ENCODE data around the gene GJA4.

Gene GJA4

DNA sequence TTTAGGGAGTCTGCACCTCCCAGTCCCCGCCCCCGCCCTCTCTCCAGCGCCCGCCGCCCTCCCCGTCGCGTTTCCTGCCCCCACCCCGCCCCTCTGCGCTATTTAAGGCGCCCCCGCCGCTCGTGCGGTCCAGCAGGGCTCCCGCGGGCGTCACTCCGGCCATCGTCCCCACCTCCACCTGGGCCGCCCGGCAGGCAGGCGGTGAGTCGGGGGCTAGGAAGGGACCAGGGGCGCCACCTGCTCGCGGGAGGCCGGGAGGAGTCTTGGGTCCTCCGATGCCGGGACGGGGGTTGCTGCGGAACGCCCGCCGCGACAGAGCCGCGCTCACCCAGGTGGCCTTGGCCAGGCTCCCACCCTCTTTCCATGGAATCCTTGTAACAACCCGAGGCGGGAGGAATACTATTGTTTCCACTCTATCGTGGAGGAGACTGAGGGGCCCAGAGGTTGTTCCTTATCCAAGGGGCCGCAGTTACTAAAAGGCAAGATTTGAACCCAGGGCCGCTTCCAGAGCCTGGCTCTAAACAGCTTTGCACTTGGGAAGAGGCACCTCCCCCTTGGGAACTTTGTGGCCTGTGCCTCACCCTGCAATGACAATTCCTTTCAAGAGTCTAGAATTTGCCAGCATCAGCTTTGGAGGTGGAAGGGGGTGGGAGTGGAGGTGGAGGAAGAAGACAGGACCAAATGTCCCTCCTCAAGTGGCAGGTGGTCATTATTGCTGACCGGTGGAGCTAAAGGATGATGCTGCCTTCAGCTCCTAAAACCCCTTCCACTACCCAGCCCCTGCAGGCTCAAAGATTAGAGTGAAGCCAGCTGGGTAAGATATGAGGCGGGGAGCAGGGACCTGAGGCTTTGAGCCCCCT lies at the start of gene GJA4:
Gene GJA4, plus strand, starts transcription at position 132 of the 860 bp plus-strand sequence. CDS start 1,215 bp downstream, outside the sequence.
- DNase-seq = no peak

DNA sequence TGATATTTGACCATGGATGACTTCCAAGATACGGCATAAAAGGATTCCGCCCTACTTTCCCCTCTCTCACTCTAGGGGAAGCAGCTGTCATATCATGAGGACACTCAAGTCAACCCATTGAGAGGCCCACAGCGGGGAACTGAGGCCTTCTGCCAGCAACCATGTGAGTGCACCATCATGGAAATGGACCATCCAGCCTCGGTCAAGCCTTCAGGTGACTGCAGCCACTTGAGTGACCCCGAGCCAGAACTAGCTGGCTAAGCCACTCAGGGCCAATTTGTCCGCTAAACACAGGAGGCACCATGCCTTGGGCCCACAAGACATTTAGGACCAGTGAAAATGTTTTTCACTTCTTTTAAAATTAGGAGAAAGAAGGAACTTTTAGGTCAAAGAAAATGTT lies 49.0 kb upstream of the GJA4 start:
- no peak for DNase-seq

DNA sequence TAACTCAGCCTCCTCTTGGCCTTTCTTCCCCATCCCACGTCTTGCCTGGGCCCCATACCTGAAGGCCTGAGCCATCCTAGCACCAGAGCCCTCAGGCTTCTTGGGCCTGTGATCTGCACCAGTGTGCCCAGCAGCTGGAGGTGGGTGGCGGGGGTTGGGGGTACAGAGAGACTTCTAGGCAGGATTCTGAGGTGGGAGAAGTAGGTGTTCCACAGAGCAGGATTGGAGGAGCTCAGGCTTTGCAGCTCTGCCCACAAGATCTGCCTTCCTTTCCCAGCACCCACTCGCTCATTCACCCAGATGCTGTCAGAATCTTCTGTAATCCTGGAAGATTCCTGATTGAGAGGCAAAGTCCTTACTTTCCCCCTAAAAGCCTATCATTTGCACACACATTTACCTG lies 47.9 kb upstream of the GJA4 start:
- no peak for DNase-seq

DNA sequence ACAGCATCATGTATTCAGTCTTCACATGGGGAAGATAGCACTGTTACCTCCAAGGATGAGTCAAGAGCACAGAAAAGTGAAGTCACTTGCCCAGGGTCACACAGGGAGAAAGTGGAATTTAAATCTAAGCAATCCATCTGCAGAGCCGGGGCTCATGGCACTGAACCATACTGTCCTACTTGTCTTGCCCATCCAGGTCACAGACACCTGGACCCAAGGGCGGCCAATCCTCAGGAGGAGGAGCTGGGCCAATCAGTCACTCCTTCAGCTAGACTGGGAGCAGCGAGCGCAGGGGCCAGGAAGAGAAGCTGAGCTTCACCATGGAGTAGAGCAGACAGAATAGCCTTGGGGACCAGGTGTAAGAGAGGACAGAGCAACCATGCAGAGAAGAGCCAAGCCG lies 47.1 kb upstream of the GJA4 start:
- no peak for DNase-seq

DNA sequence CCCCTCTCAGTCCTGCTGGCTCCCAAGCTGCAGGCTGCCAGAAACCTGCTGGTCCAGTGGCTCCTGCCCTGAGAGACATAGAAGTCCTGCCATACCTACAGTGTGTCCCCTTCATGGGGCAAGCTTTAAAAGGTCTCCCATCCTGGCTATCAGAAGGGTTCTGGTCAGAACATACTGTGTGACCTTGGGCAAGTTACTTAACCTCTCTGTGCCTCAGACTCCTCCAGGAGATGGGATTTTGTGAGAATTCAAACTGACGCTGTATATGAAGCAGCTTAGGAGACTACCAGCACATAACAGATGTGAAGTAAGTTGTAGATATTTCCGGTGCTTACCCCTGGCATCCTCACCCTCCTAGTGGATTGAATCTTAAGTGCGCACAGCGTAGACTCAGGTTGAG lies 46.7 kb upstream of the GJA4 start:
- DNase-seq = no peak

DNA sequence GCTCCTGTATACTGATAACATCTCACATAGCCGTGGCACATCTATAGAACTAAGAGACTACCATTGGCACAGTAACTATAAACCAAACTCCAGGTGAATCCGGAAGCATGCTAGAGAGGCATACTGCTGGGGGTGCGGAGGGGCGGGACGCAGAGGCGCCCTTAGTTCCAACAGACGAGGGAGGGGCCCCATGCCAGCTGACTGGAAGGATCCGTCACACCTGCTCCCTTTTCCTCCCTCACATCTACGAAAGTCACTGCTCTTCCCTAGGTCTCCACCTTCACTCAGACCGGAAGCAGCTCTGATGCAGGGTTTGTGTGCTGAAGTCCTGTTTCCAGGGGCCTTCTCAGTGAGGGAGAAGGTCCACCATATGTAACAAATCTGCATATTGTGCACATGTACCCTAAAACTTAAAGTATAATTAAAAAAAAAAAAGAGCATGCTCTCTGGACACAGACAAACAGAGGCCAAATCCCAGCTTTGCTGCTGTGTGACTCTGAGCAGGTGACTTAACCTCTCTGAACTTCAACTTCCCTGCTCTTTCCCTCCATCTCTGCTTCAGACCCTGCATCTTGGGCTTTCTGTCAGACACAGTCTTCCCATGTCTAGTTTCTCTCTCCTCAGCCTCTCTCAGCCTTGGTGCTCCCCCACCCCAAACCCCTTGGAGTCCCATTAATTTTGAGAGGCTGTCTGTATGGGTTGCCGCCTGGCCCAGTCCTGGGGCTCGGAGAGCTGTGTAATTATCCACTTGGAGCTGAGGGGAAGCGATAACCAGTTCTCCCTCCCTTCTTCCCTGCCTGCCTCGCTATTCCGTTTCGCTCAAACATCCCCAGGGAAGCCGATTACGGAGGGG lies 45.8 kb upstream of the GJA4 start:
- no peak for DNase-seq

DNA sequence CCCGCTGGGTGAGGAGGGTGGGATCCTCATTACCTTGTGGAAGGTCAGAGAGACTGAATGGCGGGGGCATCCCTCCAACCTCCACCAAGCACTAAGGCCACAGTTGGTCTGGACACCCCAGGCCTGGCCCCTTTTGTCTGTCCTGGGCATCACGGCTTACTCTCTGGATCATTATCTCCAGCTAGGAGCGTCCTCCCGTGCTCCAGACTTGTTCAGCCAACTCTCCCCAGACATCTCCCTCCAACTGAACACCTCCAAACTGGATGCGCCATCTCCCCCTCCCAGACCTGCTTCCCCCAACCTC lies 45.2 kb upstream of the GJA4 start:
- no peak for DNase-seq

DNA sequence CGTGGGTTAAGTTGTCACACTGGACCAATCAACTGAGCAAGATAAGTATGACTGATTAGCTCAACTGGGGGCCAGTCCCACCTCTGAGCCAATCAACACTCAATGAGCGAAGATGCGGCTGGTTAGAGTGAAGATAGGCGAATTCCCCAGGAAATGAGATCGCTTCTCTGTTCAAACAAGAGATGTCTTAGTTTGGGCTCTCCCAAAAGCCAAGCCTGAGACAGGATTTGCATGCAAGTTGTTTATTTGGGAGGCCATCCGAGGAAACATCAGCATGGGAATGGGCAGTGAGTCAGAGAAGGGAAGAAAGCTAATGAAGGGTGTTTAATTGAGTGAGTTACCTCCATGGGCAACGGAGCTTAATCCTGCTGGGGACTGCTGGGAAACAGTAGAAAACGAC lies 42.8 kb upstream of the GJA4 start:
- no peak for DNase-seq

DNA sequence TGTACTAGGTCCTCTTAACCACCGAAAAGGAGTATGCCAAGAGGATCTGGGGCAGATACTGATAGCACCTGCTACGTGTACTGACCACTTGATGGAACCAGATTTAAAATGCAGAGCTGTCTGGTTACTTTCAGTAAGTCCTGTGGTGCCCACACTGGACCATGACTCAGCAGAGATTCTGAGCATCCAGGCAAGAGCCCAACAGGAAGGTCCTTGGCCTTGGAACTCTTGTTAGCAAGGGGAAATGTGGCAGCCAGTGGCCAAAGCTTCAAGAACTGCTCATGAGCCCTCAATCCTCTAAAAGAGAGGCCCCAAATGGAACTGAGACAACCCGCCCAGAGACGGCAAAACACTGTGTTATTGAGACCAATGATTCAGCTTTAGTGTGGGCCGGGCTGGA lies 42.2 kb upstream of the GJA4 start:
- DNase-seq = no peak

DNA sequence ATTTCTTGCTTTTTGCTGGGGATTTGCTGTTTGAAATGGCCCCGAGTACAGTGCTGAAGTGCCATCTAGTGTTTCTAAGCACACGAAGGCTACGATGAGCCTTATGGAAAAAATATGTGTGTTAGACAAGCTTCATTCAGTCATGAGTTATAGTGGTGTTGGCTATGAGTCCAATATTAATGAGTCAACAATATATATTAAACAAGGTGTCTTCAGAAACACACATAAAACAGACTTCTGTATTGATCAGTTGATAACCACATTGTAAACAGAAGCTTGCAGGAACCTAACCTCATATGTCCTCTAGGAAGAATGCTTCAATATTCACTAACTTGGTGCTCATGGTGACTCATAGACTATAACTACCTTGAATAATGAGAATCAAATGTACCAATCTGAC lies 39.6 kb upstream of the GJA4 start:
- no peak for DNase-seq

DNA sequence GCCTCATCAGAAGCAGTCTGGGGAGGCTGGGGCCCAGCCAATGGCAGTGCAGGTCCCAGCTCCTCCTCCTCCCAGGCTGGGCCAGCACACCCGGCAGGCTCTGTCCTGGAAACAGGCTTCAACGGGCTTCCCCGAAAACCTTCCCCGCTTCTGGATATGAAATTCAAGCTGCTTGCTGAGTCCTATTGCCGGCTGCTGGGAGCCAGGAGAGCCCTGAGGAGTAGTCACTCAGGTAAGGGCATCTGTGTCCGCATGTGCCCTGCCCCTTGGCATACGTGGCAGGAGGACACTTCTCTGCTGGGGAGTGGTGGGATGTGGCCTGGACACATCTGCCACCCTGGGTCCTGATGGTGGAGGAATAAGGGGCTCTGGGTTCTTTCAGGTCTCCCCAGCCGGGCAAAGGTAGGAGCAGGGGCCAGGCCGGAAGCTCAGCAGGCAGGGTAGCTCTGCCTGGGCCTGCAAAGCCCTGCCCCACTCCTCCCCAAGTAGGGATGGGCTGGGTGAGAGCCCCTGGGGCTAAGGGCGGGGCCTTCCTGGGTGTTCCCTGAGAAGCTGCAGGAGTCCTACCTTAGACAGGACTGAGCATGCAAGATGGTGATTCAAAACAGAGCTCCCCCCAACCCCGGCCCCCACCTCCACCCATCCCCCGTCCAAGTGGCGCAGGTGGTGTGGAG lies 37.7 kb upstream of the GJA4 start, which contains the start of gene GJB5:
Gene GJB5, plus strand, starts transcription at position 84 of the 674 bp plus-strand sequence. CDS start 2,284 bp downstream, outside the sequence.
- no peak for DNase-seq

DNA sequence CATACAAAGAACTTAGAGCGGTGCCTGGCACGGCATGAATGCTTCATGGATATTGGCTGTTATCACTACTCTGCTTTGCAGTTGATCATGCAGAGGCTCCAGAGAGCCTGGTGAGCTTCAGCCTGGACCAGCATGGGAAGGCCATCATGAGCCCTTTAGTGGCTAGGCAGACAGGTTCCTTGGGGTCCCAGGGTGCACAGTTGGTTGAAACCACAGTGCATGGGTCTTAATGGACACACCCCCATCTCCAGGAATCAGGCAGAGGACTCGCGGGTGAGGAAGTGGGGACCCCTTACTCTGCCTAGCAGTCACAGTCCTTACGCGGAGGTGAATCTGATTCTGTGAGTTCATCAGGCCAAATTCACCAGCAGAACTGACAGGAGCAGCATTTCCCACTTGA lies 36.8 kb upstream of the GJA4 start:
- DNase-seq = no peak

DNA sequence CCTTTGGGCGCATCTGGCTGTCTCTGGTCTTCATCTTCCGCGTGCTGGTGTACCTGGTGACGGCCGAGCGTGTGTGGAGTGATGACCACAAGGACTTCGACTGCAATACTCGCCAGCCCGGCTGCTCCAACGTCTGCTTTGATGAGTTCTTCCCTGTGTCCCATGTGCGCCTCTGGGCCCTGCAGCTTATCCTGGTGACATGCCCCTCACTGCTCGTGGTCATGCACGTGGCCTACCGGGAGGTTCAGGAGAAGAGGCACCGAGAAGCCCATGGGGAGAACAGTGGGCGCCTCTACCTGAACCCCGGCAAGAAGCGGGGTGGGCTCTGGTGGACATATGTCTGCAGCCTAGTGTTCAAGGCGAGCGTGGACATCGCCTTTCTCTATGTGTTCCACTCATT lies 35.4 kb upstream of the GJA4 start:
- DNase-seq = no peak

DNA sequence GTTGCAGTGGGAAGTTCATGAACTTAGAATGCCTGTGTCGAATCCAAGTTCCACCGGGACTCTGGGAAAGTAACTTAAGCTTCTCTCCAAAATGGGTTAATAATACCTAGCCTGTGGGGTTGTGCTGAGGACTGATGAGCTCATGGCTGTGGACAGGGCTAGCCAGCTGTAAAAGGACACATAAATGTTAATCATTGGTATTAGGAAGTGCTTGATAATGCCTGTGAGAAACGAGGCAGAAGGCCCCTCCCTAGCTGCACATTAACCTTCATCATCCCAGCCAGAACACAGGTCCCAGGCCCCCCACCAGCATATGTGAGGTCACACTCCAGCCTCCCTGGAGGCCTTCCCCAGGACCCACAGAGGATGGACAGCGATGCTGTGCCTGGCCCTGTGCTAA lies 34.0 kb upstream of the GJA4 start:
- no peak for DNase-seq

DNA sequence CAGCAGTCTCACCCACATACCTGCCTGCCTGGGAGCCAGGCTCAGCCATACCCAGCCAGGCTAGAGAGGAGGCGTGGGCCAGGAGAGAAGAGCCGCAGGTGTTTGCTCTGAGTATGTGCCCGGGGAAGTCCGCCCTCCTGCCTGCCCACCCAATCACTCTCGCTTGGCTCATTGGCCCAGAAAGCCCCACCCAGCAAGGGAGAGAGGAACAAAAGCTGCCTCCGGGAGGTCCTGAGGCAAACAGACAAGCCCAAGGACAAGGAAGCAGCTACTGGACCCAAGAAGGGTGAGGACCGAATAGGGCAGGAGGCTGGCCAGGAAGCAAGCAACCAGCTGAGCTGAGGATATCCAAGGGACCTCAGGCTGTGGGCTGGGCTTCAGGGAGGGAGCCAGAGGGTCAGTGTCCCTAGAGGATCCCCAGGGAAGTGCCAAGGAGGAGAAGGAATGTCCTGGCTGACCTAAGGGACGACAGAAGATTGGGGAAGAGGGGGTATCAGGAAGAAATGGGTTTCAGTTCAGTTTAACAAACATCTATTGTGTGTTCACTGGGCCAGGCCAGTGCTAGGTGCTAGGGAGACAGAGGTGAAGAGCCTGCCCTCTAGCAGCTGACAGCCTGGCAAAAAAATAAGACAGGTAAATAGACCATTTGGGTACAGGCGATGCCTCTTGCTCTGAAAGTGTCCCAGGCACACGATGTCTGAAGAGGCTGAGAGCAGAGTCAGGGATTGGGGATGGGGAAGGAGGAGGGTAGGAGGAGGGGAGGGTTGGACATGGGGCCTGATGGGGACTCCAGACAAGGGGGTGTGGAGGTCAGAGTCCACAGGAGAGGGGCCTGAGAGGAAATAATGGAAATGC lies 33.1 kb upstream of the GJA4 start, which contains the start of gene GJB4:
Gene GJB4, plus strand, starts transcription at position 238 of the 855 bp plus-strand sequence. CDS start 1,515 bp downstream, outside the sequence.
- no peak for DNase-seq

DNA sequence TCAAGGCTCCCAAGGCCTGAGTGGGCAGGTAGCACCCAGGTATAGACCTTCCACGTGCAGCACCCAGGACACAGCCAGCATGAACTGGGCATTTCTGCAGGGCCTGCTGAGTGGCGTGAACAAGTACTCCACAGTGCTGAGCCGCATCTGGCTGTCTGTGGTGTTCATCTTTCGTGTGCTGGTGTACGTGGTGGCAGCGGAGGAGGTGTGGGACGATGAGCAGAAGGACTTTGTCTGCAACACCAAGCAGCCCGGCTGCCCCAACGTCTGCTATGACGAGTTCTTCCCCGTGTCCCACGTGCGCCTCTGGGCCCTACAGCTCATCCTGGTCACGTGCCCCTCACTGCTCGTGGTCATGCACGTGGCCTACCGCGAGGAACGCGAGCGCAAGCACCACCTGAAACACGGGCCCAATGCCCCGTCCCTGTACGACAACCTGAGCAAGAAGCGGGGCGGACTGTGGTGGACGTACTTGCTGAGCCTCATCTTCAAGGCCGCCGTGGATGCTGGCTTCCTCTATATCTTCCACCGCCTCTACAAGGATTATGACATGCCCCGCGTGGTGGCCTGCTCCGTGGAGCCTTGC lies 31.5 kb upstream of the GJA4 start:
- no peak for DNase-seq

DNA sequence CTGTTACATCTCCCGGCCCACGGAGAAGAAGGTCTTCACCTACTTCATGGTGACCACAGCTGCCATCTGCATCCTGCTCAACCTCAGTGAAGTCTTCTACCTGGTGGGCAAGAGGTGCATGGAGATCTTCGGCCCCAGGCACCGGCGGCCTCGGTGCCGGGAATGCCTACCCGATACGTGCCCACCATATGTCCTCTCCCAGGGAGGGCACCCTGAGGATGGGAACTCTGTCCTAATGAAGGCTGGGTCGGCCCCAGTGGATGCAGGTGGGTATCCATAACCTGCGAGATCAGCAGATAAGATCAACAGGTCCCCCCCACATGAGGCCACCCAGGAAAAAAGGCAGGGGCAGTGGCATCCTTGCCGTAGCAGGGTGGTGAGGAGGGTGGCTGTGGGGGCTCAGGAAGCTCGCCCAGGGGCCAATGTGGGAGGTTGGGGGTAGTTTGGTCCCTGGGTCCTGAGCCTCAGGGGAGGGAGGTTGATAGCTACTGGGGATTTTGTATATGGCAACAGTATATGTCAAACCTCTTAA lies 31.0 kb upstream of the GJA4 start:
- DNase-seq = no peak

DNA sequence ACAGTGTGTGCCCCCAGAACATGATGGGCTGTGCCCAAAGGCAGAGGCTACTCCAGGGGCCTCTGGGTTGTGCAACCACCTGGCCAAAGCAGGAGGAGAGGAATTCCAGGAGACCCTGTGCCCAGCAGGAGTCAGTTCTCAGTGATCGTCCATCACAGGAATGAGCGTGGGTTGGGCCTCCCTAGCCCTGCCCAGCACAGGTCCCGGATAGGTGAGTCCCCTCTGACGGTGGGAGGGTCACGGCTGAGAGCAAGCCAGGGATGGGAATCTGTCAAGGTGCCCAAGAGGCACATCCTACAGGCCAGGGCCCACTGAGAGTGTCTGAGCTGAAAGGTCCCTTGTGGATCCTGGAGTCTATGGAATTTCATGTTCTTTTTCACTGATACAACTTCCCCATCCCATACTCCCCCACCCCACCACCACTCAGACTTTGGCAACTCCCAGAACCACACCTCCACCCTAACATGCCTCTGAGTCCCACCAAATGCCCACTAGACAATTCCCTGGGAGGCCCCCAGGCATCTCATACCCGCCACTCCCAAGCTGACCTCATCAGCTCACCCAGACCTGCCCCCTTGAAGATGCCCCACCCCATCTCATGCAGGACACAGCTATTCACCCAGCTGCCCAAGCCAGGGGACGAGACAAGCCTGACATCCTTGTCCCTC lies 30.2 kb upstream of the GJA4 start:
- DNase-seq = no peak

DNA sequence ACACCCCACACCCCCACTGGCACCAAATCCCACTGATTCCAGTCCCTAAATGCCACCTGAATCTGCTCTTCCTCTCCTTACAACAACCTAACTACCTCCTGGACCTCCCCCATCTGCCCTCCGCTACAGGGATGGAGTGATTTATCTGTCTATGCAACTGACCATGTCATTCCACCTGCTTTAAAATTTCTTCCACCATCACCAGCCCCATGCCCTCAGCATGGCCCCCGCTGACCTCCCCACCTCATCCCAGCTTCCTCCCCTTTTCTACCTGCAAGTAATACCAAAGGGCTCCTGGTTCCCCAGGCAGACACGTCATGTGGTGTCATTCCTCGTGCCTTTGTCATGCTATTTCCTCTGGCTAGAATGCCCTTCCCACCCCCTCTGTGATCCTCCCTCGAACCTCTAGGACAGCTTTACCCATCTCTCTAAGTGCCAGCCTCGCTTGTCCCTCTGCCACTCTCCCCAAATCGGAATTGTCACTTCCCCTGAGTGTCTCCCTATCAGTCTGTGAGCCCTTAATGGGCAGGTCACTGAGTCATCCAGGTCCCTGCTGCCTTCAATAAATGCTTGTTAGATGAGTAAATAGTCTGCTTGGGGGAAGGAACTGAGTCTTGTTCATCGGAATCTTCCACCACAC lies 29.5 kb upstream of the GJA4 start:
- no peak for DNase-seq

DNA sequence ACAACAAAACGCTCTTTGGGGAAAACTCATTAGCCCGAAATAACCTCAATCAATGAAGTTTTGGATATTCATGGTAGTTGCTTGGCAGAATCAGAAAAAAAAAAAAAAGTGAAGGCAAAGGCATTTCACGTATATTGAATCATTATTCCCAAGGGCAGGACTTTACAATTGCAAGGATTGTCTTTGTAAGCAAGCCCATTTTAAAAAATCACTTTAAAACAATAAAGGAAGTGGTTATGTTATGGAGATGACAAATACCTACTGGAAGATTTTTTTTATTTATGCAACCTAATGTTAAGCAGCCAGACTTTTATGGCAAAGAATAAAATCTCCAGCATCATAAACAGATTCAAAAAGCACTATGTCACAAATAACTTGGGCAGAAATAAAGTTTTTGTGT lies 23.9 kb upstream of the GJA4 start:
- DNase-seq = no peak

Data from NCI-H1930 (cell line).